Upper lobe of left lung (tissue), 4 donors: ENCODE data around the gene ZC3H7B.

ENCODE experiments used
- EP300 ChIP-seq, 4 donors: sonication (generic); formaldehyde crosslinking; IDR thresholded peaks; one replicate each; pipeline ENCODE4 v1.5.1; 2017; ENCODE audit warnings: antibody characterized with exemption in 4 of 4, control low read depth in 2 of 4
- POLR2A ChIP-seq, 4 donors: fragments of 450-650 bp; IDR thresholded peaks; one replicate each; pipeline ENCODE4 v1.5.1; 2016 to 2017; ENCODE audit warnings: antibody characterized with exemption in 4 of 4, mild to moderate bottlenecking in 2 of 4
- POLR2AphosphoS5 ChIP-seq, 2 donors: sonication (generic); formaldehyde crosslinking; IDR thresholded peaks; one replicate each; pipeline ENCODE4 v1.5.1; 2017; ENCODE audit warnings: antibody characterized with exemption in 2 of 2
- TF ChIP-seq, protein P1 (sequence below), 6 experiments: fragments of 450-650 bp in 4 of 6; fragments of 200-600 bp in 2 of 6; sonication (generic) in 2 of 6; IDR thresholded peaks; one replicate each; pipeline ENCODE4 v1.5.1; 2016 to 2019; ENCODE audit warnings: antibody characterized with exemption in 6 of 6

GRCh38 chr22:41369424-41369745, 68.1 kb downstream of the ZC3H7B start:
- TF ChIP-seq EP300 (IDR thresholded peaks at IDR 0.05) (no peak), POLR2A (IDR thresholded peaks at IDR 0.05) (no peak), POLR2AphosphoS5 (IDR thresholded peaks at IDR 0.05) (no peak)
- TF ChIP-seq, protein P1, sequence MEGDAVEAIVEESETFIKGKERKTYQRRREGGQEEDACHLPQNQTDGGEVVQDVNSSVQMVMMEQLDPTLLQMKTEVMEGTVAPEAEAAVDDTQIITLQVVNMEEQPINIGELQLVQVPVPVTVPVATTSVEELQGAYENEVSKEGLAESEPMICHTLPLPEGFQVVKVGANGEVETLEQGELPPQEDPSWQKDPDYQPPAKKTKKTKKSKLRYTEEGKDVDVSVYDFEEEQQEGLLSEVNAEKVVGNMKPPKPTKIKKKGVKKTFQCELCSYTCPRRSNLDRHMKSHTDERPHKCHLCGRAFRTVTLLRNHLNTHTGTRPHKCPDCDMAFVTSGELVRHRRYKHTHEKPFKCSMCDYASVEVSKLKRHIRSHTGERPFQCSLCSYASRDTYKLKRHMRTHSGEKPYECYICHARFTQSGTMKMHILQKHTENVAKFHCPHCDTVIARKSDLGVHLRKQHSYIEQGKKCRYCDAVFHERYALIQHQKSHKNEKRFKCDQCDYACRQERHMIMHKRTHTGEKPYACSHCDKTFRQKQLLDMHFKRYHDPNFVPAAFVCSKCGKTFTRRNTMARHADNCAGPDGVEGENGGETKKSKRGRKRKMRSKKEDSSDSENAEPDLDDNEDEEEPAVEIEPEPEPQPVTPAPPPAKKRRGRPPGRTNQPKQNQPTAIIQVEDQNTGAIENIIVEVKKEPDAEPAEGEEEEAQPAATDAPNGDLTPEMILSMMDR (IDR thresholded peaks at IDR 0.05): no peak
